ENCODE results near the gene DDAH1. TPM values are rescaled to one million over a fixed set of nuclear protein-coding genes. Genes with fewer than 3 reads are reported as not detected.

The DDAH1 gene
- total and polyA plus RNA-seq, 4 donors = 25.8 to 42.7 (median 31.7) TPM

- 84% methylated on average over 2 of the region's 2 CpGs for WGBS
- TF ChIP-seq MAX (IDR thresholded peaks at IDR 0.05) = no peak
- TF ChIP-seq FOXA1 (IDR thresholded peaks at IDR 0.05) = no peak
- TF ChIP-seq NR2F2 (IDR thresholded peaks at IDR 0.05) = no peak
- no peak for TF ChIP-seq ZBTB33 (IDR thresholded peaks at IDR 0.05)
- TF ChIP-seq RAD21 (IDR thresholded peaks at IDR 0.05) = no peak
- TF ChIP-seq SP1 (IDR thresholded peaks at IDR 0.05) = no peak
- no peak for TF ChIP-seq REST (IDR thresholded peaks at IDR 0.05)
- TF ChIP-seq YY1 (IDR thresholded peaks at IDR 0.05) = no peak
- TF ChIP-seq EGR1 (IDR thresholded peaks at IDR 0.05; ENCODE audit: low read depth in 2 of 2) = no peak
- no peak for TF ChIP-seq FOXA2 (IDR thresholded peaks at IDR 0.05)
- no peak for TF ChIP-seq HNF4A (conservative IDR thresholded peaks at IDR 0.05)
- no peak for TF ChIP-seq CTCF (IDR thresholded peaks at IDR 0.05; ENCODE audit: low read depth, low read length, missing input control)
- TF ChIP-seq RXRA (IDR thresholded peaks at IDR 0.05) = no peak
- TF ChIP-seq GABPA (IDR thresholded peaks at IDR 0.05 in 1 of 2, conservative IDR thresholded peaks at IDR 0.05 in 1 of 2) = no peak
- no peak for TF ChIP-seq TAF1 (conservative IDR thresholded peaks at IDR 0.05)
- no peak for TF ChIP-seq JUND (IDR thresholded peaks at IDR 0.05)
- TF ChIP-seq ATF3 (IDR thresholded peaks at IDR 0.05) = no peak
- no peak overlapping the region for H3K27ac ChIP-seq (ENCODE audit: low read depth in 1 of 2, low read length in 2 of 2)
Measured at GRCh38 chr1:85450832-85451231, 14.1 kb downstream of the DDAH1 start.

More at GRCh38 chr1:85450832-85451231, 14.1 kb downstream of the DDAH1 start:
- no peaks in the 10 kb centered on the region for H3K27me3 ChIP-seq (ENCODE audit: control insufficient read depth in 4 of 4, insufficient read depth in 4 of 4, low read length in 3 of 4)
- H3K36me3 ChIP-seq (ENCODE audit: control insufficient read depth in 4 of 4, insufficient read depth in 3 of 4, low read depth in 1 of 4, low read length in 3 of 4) = no peaks in the 10 kb centered on the region
- H3K4me1 ChIP-seq (ENCODE audit: control insufficient read depth in 4 of 4, insufficient read depth in 4 of 4, low read length in 3 of 4) = peaks cover 9 to 56% (median 45%) of the 10 kb centered on the region in 4 donors
- H3K4me3 ChIP-seq (ENCODE audit: low read depth in 1 of 3, low read length in 3 of 3) = no peak overlapping the region
- no peak overlapping the region for H3K9ac ChIP-seq (ENCODE audit: low read depth in 1 of 2, low read length in 2 of 2)
- no peak for DNase-seq (ENCODE audit: low spot score)
- H3K9me3 ChIP-seq (ENCODE audit: control insufficient read depth in 4 of 4, low read length in 3 of 4) = no peaks in the 10 kb centered on the region
